ENCODE results near the gene IVL. TPM values are rescaled to one million over a fixed set of nuclear protein-coding genes. Genes with fewer than 3 reads are reported as not detected.

IVL gene
- total and polyA plus RNA-seq, 2 donors from 2014 or later, result not detected

DNA sequence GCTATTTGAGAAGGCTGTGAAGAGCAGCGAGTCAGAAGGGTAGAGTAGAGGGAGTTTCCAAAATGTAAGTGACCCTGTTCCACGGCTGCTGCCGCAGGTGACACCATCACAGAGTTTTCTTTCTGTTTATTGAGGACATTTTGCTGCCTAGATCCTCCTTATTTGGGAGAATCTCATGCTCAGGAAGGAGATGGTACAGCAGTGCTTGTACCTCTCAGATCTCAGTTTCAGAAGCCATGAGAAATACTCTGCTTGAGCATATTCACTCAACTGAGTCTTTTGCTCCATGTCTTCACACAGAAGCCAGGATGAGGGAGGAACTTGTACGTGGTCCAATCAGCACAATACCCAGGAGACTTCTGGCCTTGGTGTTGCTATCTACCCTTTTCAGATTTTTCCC is 47.0 kb upstream of the IVL start:
- DNase-seq (no peak), FAIRE-seq (no peak)
- no peak overlapping the region for H3K27ac ChIP-seq (ENCODE audit: low read depth in 2 of 2, low read length in 2 of 2)
- intact Hi-C loops (cut with DNase I), result no loop called here
- no peaks in the 10 kb centered on the region for H3K9me3 ChIP-seq (ENCODE audit: control insufficient read depth in 2 of 3, insufficient read depth in 1 of 3, low read length in 3 of 3)
- no peaks in the 10 kb centered on the region for H3K27me3 ChIP-seq (ENCODE audit: control insufficient read depth, insufficient read depth, low read length)
- H3K36me3 ChIP-seq (ENCODE audit: control insufficient read depth in 2 of 3, insufficient read depth in 3 of 3, low read length in 3 of 3), result no peaks in the 10 kb centered on the region
- H3K4me1 ChIP-seq (ENCODE audit: control insufficient read depth in 2 of 3, insufficient read depth in 2 of 3, low read depth in 1 of 3, low read length in 3 of 3), result no peaks in the 10 kb centered on the region
- no peak overlapping the region for H3K4me3 ChIP-seq (ENCODE audit: low read length in 3 of 3)
- TF ChIP-seq, protein P1, sequence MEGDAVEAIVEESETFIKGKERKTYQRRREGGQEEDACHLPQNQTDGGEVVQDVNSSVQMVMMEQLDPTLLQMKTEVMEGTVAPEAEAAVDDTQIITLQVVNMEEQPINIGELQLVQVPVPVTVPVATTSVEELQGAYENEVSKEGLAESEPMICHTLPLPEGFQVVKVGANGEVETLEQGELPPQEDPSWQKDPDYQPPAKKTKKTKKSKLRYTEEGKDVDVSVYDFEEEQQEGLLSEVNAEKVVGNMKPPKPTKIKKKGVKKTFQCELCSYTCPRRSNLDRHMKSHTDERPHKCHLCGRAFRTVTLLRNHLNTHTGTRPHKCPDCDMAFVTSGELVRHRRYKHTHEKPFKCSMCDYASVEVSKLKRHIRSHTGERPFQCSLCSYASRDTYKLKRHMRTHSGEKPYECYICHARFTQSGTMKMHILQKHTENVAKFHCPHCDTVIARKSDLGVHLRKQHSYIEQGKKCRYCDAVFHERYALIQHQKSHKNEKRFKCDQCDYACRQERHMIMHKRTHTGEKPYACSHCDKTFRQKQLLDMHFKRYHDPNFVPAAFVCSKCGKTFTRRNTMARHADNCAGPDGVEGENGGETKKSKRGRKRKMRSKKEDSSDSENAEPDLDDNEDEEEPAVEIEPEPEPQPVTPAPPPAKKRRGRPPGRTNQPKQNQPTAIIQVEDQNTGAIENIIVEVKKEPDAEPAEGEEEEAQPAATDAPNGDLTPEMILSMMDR (IDR thresholded peaks at IDR 0.05; ENCODE audit: borderline replicate concordance, extremely low read depth, insufficient read depth), result no peak
- no peak overlapping the region for H3K9ac ChIP-seq (ENCODE audit: low read length in 3 of 3)

DNA sequence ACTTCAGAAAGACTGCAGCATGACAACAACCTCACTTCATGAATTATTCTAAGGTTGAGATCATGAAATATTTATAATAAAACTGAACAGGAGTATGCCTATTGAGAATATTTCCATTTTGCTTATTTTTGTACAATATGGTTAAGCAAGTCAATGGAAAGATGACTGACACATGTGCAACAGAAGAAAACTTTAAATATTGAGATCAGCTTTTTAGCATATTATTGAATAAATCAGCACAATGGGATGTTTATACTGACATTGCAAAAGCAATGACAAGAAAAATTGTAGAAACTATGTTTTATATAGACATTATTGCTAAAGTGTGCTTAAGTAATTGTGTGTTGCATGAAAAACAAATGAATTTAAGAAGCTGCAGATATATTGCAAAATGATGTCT is 43.9 kb upstream of the IVL start:
- FAIRE-seq, result no peak

DNA sequence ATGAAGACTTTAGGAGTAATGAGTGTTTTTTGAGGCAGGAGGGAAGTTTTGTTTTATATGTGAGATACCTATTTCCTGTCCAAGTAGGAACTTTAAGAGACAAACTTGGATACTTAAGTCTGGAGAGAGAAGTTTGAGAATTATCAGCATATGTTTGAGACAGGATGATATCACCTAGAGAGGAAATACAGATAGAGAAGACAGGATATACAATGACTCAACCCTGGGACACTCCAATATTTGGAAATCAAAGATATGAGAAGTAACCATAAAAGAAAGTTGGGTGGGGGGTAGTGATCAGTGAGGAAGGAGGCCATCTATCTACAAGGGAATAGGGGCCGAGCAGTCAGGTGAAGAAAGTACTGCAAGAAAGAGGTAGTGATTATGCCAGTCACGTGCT is 42.0 kb upstream of the IVL start:
- Histone ChIP-seq H3K4me1 (ENCODE audit: control insufficient read depth in 2 of 3, insufficient read depth in 2 of 3, low read depth in 1 of 3, low read length in 3 of 3) (no peaks in the 10 kb centered on the region), H3K27me3 (ENCODE audit: control insufficient read depth, insufficient read depth, low read length) (no peaks in the 10 kb centered on the region), H3K27ac (ENCODE audit: low read depth in 2 of 2, low read length in 2 of 2) (no peak overlapping the region), H3K9me3 (ENCODE audit: control insufficient read depth in 2 of 3, insufficient read depth in 1 of 3, low read length in 3 of 3) (no peaks in the 10 kb centered on the region), H3K9ac (ENCODE audit: low read length in 3 of 3) (no peak overlapping the region), H3K36me3 (ENCODE audit: control insufficient read depth in 2 of 3, insufficient read depth in 3 of 3, low read length in 3 of 3) (no peaks in the 10 kb centered on the region), H3K4me3 (ENCODE audit: low read length in 3 of 3) (no peak overlapping the region)
- intact Hi-C loops (cut with DNase I), result no loop called here
- TF ChIP-seq, protein P1 (IDR thresholded peaks at IDR 0.05; ENCODE audit: borderline replicate concordance, extremely low read depth, insufficient read depth), result no peak
- DNase-seq (no peak), FAIRE-seq (no peak)

More for the DNA sequence above, 43.9 kb upstream of the IVL start:
- Histone ChIP-seq H3K27ac (ENCODE audit: low read depth in 2 of 2, low read length in 2 of 2) (no peak overlapping the region), H3K4me1 (ENCODE audit: control insufficient read depth in 2 of 3, insufficient read depth in 2 of 3, low read depth in 1 of 3, low read length in 3 of 3) (no peaks in the 10 kb centered on the region), H3K4me3 (ENCODE audit: low read length in 3 of 3) (no peak overlapping the region), H3K36me3 (ENCODE audit: control insufficient read depth in 2 of 3, insufficient read depth in 3 of 3, low read length in 3 of 3) (no peaks in the 10 kb centered on the region), H3K9ac (ENCODE audit: low read length in 3 of 3) (no peak overlapping the region), H3K9me3 (ENCODE audit: control insufficient read depth in 2 of 3, insufficient read depth in 1 of 3, low read length in 3 of 3) (no peaks in the 10 kb centered on the region), H3K27me3 (ENCODE audit: control insufficient read depth, insufficient read depth, low read length) (no peaks in the 10 kb centered on the region)
- intact Hi-C loops (cut with DNase I), result no loop called here
- TF ChIP-seq, protein P1 (IDR thresholded peaks at IDR 0.05; ENCODE audit: borderline replicate concordance, extremely low read depth, insufficient read depth), result no peak
- no peak for DNase-seq

DNA sequence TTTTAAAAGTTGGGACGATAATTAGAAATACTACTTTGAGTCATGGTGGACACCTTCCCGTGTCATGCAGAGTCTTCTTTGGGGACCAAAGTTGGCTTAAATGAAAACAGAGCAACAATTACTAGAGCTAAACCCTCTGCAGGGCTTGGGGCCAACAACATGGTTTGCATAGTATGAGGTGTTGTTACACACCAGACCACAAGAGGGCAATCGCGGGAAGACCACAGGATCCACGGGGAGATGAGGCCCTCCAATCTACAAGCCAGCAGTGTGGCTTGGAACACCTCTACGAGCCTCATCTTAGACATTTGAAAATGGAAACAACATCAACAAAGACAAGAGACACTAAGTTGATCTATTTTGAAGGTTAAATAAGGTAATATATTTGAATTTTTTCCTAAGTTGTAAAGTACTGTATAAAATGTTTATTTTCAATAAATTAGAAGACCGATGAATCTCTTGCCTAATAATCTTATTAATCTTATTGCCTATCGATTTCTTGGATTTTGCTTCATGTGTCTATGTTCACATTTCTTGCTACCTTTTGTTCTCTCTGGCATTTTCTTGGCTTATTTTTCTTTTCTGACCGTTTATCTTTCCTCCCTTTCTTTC is 38.4 kb upstream of the IVL start:
- Histone ChIP-seq H3K36me3 (ENCODE audit: control insufficient read depth in 2 of 3, insufficient read depth in 3 of 3, low read length in 3 of 3) (no peaks in the 10 kb centered on the region), H3K9ac (ENCODE audit: low read length in 3 of 3) (no peak overlapping the region), H3K9me3 (ENCODE audit: control insufficient read depth in 2 of 3, insufficient read depth in 1 of 3, low read length in 3 of 3) (no peaks in the 10 kb centered on the region), H3K27me3 (ENCODE audit: control insufficient read depth, insufficient read depth, low read length) (no peaks in the 10 kb centered on the region), H3K4me1 (ENCODE audit: control insufficient read depth in 2 of 3, insufficient read depth in 2 of 3, low read depth in 1 of 3, low read length in 3 of 3) (no peaks in the 10 kb centered on the region), H3K27ac (ENCODE audit: low read depth in 2 of 2, low read length in 2 of 2) (no peak overlapping the region), H3K4me3 (ENCODE audit: low read length in 3 of 3) (no peak overlapping the region)
- TF ChIP-seq, protein P1 (IDR thresholded peaks at IDR 0.05; ENCODE audit: borderline replicate concordance, extremely low read depth, insufficient read depth), result peak; percentile 29
- intact Hi-C loops (cut with DNase I), result no loop called here
- DNase-seq (peak in 4 of 5 donors; percentile 46 to 78 (median 69)), FAIRE-seq (no peak)
